Tibial nerve (tissue), 4 donors: ENCODE results near the gene RWDD1. TPM values are rescaled to one million over a fixed set of nuclear protein-coding genes. Genes with fewer than 3 reads are reported as not detected.

Experiments
- DNase-seq, 2 donors: peaks; one replicate each; pipeline ENCODE4 v3.0.0-alpha.2; 2019; ENCODE audit warnings: low spot score in 2 of 2
- H3K27ac ChIP-seq, 4 donors: fragments of 200-600 bp; sonication (generic) in 3 of 4; one replicate each; pipeline ENCODE4 v1.5.1; 2017 to 2019; ENCODE audit warnings: mild to moderate bottlenecking in 1 of 4
- H3K27me3 ChIP-seq, 2 donors: fragments of 200-600 bp; sonication (generic) in 1 of 2; one replicate each; pipeline versions ENCODE4 v1.5.1 to v1.6.0; 2017 to 2019
- H3K36me3 ChIP-seq, 3 donors: fragments of 200-600 bp; sonication (generic); one replicate each; pipeline ENCODE4 v1.5.1; 2018 to 2019
- H3K4me1 ChIP-seq, 4 donors: fragments of 200-600 bp; sonication (generic) in 3 of 4; one replicate each; pipeline ENCODE4 v1.5.1; 2017 to 2019
- H3K4me3 ChIP-seq, 4 donors: fragments of 200-600 bp; sonication (generic) in 3 of 4; one replicate each; pipeline ENCODE4 v1.5.1; 2017 to 2019; ENCODE audit warnings: mild to moderate bottlenecking in 1 of 4, moderate library complexity in 1 of 4
- H3K9me3 ChIP-seq, 4 donors: fragments of 200-600 bp; sonication (generic) in 3 of 4; one replicate each; pipeline ENCODE4 v1.5.1; 2017 to 2019
- CTCF ChIP-seq, 5 experiments: fragments of 200-600 bp in 3 of 5; fragments of 450-650 bp in 2 of 5; sonication (generic) in 3 of 5; IDR thresholded peaks; one replicate each; pipeline ENCODE4 v1.5.1; 2016 to 2019; ENCODE audit warnings: antibody characterized with exemption in 5 of 5, mild to moderate bottlenecking in 3 of 5, moderate library complexity in 2 of 5
- EP300 ChIP-seq, 2 donors: sonication (generic); formaldehyde crosslinking; IDR thresholded peaks; one replicate each; pipeline ENCODE4 v1.6.1; 2017; ENCODE audit warnings: antibody characterized with exemption in 2 of 2, mild to moderate bottlenecking in 1 of 2
- POLR2A ChIP-seq, 2 donors: fragments of 450-650 bp; IDR thresholded peaks; one replicate each; pipeline ENCODE4 v1.6.1; 2017; ENCODE audit warnings: antibody characterized with exemption in 2 of 2, mild to moderate bottlenecking in 2 of 2, moderate library complexity in 2 of 2
- WGBS, 2 donors: methylation state at CpG; one replicate each; pipeline ENCODE4 v1.1.5; 2018; 5-methylcytosine and 5-hydroxymethylcytosine counted together
- total RNA-seq, 4 donors: library from RNA; depleted of rRNA; stranded (reverse); fragments of >200 nt; gene quantifications; one replicate each; pipeline ENCODE4 v1.1.0, GENCODE V29; 2016

RWDD1 gene
- total RNA-seq, 4 donors from 2014 or later: 27.5 to 40.4 (median 35.7) TPM

- TF ChIP-seq POLR2A (IDR thresholded peaks at IDR 0.05): no peak
- TF ChIP-seq CTCF (IDR thresholded peaks at IDR 0.05): no peak
- Histone ChIP-seq H3K27me3 (no peaks in the 10 kb centered on the region), H3K4me3 (no peak overlapping the region), H3K9me3 (no peaks in the 10 kb centered on the region), H3K4me1 (no peaks in the 10 kb centered on the region), H3K27ac (no peak overlapping the region), H3K36me3 (no peaks in the 10 kb centered on the region)
- 80 to 84% methylated on average over 6 of the region's 6 CpGs for WGBS, 2 donors
- DNase-seq: no peak
These were observed 23.9 kb upstream of the RWDD1 start for GRCh38 chr6:116547358-116547757.

- Histone ChIP-seq H3K36me3 (no peaks in the 10 kb centered on the region), H3K4me3 (no peak overlapping the region), H3K27ac (no peak overlapping the region), H3K27me3 (no peaks in the 10 kb centered on the region), H3K9me3 (no peaks in the 10 kb centered on the region), H3K4me1 (no peaks in the 10 kb centered on the region)
- WGBS, 2 donors: 33 to 42% methylated on average over 4 of the region's 4 CpGs
- TF ChIP-seq POLR2A (IDR thresholded peaks at IDR 0.05) (no peak), EP300 (IDR thresholded peaks at IDR 0.05) (no peak), CTCF (IDR thresholded peaks at IDR 0.05) (no peak)
- no peak for DNase-seq
These were observed 20.5 kb upstream of the RWDD1 start for GRCh38 chr6:116550796-116551195.

- Histone ChIP-seq H3K27me3 (no peaks in the 10 kb centered on the region), H3K9me3 (no peaks in the 10 kb centered on the region), H3K4me3 (no peak within 1 kb of the TSS), H3K36me3 (no peaks in the 10 kb centered on the region), H3K27ac (no peak within 1 kb of the TSS), H3K4me1 (no peaks in the 10 kb centered on the region)
- TF ChIP-seq POLR2A (IDR thresholded peaks at IDR 0.05): no peak
- TF ChIP-seq CTCF (IDR thresholded peaks at IDR 0.05): no peak
- no peak for TF ChIP-seq EP300 (IDR thresholded peaks at IDR 0.05)
- no peak for DNase-seq
These were observed 17.9 kb upstream of the RWDD1 start, which contains the start of gene CALHM4 for GRCh38 chr6:116553451-116553850. CALHM4 (plus strand) TSS chr6:116553751; CDS start chr6:116553794, 43 bp downstream.

GRCh38 chr6:116556065-116556464, 15.2 kb upstream of the RWDD1 start:
- Histone ChIP-seq H3K27me3 (no peaks in the 10 kb centered on the region), H3K36me3 (no peaks in the 10 kb centered on the region), H3K4me3 (no peak overlapping the region), H3K4me1 (no peaks in the 10 kb centered on the region), H3K9me3 (no peaks in the 10 kb centered on the region), H3K27ac (no peak overlapping the region)
- no peak for DNase-seq
- 55 to 61% methylated on average over 1 of the region's 1 CpG for WGBS, 2 donors
- TF ChIP-seq POLR2A (IDR thresholded peaks at IDR 0.05) (no peak), CTCF (IDR thresholded peaks at IDR 0.05) (no peak), EP300 (IDR thresholded peaks at IDR 0.05) (no peak)

- Histone ChIP-seq H3K4me3 (no peak overlapping the region), H3K4me1 (no peaks in the 10 kb centered on the region), H3K36me3 (no peaks in the 10 kb centered on the region), H3K27me3 (no peaks in the 10 kb centered on the region), H3K27ac (no peak overlapping the region), H3K9me3 (no peaks in the 10 kb centered on the region)
- TF ChIP-seq CTCF (IDR thresholded peaks at IDR 0.05) (no peak), POLR2A (IDR thresholded peaks at IDR 0.05) (no peak), EP300 (IDR thresholded peaks at IDR 0.05) (no peak)
- no peak for DNase-seq
- WGBS, 2 donors: 94 to 96% methylated on average over 5 of the region's 5 CpGs
These were observed 14.4 kb upstream of the RWDD1 start for GRCh38 chr6:116556814-116557415.
